Activated naive CD4-positive, alpha-beta T cell treated with anti-CD3 and anti-CD28 coated beads for 36 hours (primary cell): Measurements from ENCODE around the gene TMEM108. TPM values are rescaled to one million over a fixed set of nuclear protein-coding genes. Genes with fewer than 3 reads are reported as not detected.

Experiments
- CTCF ChIA-PET: fragments of 350-600 bp; sonication (Branson Sonifier 250); formaldehyde crosslinking; loops from one replicate; lab custom pipeline; 2021; ENCODE audit warnings: antibody characterized with exemption; lab: Charles Lee
- DNase-seq: peaks from one replicate; pipeline ENCODE4 v3.0.0-alpha.2; 2020
- H3K27ac Mint-ChIP-seq: one replicate; pipeline ENCODE4 v1.8.0; 2021; ENCODE audit warnings: mild to moderate bottlenecking, mixed read lengths
- H3K27me3 Mint-ChIP-seq: one replicate; pipeline ENCODE4 v1.8.0; 2021; ENCODE audit warnings: low read depth, mixed read lengths
- H3K36me3 Mint-ChIP-seq: one replicate; pipeline ENCODE4 v1.8.0; 2021; ENCODE audit warnings: low read depth, mixed read lengths
- H3K4me1 Mint-ChIP-seq: one replicate; pipeline ENCODE4 v1.8.0; 2021; ENCODE audit warnings: low read depth, mixed read lengths
- H3K4me3 Mint-ChIP-seq: one replicate; pipeline ENCODE4 v1.8.0; 2021; ENCODE audit warnings: mild to moderate bottlenecking, moderate library complexity, mixed read lengths
- H3K9me3 Mint-ChIP-seq: one replicate; pipeline ENCODE4 v1.8.0; 2021; ENCODE audit warnings: mixed read lengths
- intact Hi-C: fragments of 100-400 bp; cut with micrococcal nuclease; formaldehyde crosslinking; loops from one replicate; pipeline ENCODE4 v1.15.1; 2023
- total RNA-seq, 2 experiments: library from RNA; stranded (reverse); gene quantifications; one replicate each; pipeline ENCODE4 v1.2.3, GENCODE V29; 2021

Gene TMEM108
- total RNA-seq, 2 experiments from 2014 or later = not detected

DNA sequence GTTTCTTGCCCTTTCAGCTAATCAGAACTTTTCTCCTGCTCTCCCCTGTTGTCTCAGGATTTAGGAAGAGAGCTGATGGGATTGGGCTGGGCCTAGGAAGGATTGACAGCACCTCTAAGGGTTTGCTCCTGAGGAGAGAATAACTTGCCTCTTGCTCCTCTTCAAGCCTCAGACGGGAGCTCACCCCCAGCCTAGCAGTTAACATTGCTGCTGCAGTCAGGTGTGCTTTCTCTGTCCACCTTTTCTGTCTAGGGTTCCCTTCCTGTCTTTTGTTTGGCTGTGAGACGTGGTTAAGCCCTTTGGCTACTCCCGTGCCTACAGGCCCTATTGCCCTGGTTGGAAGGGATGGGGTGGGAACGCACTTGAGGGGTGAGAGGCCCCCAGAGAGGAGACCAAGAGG is 20.1 kb downstream of the TMEM108 start:
- Mint-ChIP-seq H3K36me3 (no peaks in the 10 kb centered on the region), H3K9me3 (no peaks in the 10 kb centered on the region), H3K27ac (no peak overlapping the region), H3K4me1 (no peaks in the 10 kb centered on the region), H3K27me3 (peaks cover 5% of the 10 kb centered on the region), H3K4me3 (no peak overlapping the region)
- intact Hi-C loops = no loop called here
- DNase-seq = no peak
- CTCF ChIA-PET = no interaction called here

DNA sequence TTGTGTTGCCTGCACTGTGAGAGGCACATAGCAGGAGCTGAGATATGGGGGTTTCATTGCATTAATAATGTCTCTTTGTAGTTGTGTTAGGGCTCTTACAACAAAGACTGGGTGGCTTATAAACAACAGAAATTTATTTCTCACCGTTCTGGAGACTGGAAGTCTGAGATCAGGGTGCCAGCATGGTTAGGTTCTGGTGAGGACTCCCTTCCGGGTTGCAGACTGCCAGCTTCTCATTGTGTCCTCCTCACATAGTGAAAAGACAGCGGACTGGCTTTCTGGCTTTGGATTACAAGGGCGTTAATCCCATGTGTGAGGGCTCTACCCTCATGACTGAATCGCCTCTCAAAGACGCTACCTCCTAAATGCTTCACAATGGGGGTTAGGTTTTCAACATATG is 20.6 kb downstream of the TMEM108 start:
- peaks cover 5% of the 10 kb centered on the region for H3K27me3 Mint-ChIP-seq
- no peaks in the 10 kb centered on the region for H3K4me1 Mint-ChIP-seq
- no peak overlapping the region for H3K27ac Mint-ChIP-seq
- H3K9me3 Mint-ChIP-seq = no peaks in the 10 kb centered on the region
- no peak for DNase-seq
- H3K4me3 Mint-ChIP-seq = no peak overlapping the region
- no peaks in the 10 kb centered on the region for H3K36me3 Mint-ChIP-seq
- intact Hi-C loops = no loop called here
- CTCF ChIA-PET = no interaction called here

GRCh38 chr3:133065193-133065961 is 27.2 kb downstream of the TMEM108 start:
- CTCF ChIA-PET = interaction anchor here (0.8 kb wide), 1 partner anchor 23 kb away, joined by 3 read pairs; no protein-coding TSS in a partner anchor

DNA sequence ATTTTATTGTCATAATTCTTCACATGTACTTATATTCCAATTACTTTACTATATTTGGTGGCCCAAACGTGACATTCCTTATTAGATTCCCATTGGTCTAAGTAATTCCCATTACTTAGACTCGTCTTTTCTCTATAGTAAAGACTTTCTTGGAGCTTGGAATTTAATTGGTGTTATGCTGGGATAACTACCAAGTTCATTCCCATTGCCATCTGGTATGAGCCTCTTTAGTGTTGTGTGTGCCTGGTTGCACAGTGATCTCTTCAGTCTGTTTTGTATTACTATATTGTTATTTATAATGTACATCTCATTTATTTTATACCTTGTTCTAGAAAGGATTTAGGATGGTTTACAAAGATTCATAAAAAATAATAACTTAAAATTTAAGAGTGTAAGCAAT is 27.8 kb downstream of the TMEM108 start:
- DNase-seq = no peak
- Mint-ChIP-seq H3K36me3 (no peaks in the 10 kb centered on the region), H3K27me3 (peaks cover 5% of the 10 kb centered on the region), H3K9me3 (no peaks in the 10 kb centered on the region), H3K27ac (no peak overlapping the region), H3K4me1 (no peaks in the 10 kb centered on the region), H3K4me3 (no peak overlapping the region)
- intact Hi-C loops = no loop called here
- CTCF ChIA-PET = interaction anchor here (0.8 kb wide), 1 partner anchor 24 kb away, joined by 3 read pairs; no protein-coding TSS in a partner anchor

More at GRCh38 chr3:133065193-133065961, 27.2 kb downstream of the TMEM108 start:
- H3K4me1 Mint-ChIP-seq = no peaks in the 10 kb centered on the region
- DNase-seq = no peak
- H3K27me3 Mint-ChIP-seq = peaks cover 5% of the 10 kb centered on the region
- H3K4me3 Mint-ChIP-seq = no peak overlapping the region
- H3K27ac Mint-ChIP-seq = no peak overlapping the region
- intact Hi-C loops = no loop called here
- no peaks in the 10 kb centered on the region for H3K36me3 Mint-ChIP-seq
- no peaks in the 10 kb centered on the region for H3K9me3 Mint-ChIP-seq

DNA sequence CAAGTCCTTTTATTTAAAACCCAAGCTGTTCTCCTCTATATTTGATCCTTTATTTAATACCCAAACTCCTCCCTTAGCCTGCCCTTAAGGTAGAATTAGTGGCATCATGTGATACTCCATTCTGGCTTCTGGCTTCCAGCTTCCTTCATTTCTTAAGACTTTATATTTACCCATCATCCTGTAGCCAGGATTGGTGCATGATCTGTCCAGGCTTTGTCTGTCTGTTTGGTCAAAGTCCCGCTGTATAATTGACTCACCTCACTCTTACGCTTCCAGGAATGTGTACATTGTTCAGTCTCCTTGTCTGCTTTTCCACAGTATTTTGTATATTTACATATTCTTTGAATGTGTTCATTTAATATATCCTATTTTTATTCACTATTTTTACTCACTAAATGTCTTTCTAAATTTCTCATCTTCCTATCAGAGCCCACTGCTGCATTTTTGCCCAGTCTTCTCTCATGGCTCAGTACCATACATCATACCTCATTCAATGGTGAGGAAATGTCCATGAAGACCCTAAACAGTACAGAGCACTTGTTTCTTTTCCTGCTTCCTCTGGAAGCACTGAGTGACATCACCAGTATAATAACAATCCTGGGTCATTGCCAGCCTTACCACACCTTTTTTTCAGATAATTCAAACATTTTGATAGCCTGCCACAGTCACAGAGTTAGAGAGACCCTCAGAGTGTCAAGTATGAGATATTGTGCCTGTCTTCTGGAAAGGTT is 31.5 kb downstream of the TMEM108 start:
- intact Hi-C loops = no loop called here
- H3K27ac Mint-ChIP-seq = no peak overlapping the region
- no peaks in the 10 kb centered on the region for H3K27me3 Mint-ChIP-seq
- H3K36me3 Mint-ChIP-seq = no peaks in the 10 kb centered on the region
- H3K4me3 Mint-ChIP-seq = no peak overlapping the region
- CTCF ChIA-PET = no interaction called here
- no peaks in the 10 kb centered on the region for H3K9me3 Mint-ChIP-seq
- no peak for DNase-seq
- no peaks in the 10 kb centered on the region for H3K4me1 Mint-ChIP-seq

DNA sequence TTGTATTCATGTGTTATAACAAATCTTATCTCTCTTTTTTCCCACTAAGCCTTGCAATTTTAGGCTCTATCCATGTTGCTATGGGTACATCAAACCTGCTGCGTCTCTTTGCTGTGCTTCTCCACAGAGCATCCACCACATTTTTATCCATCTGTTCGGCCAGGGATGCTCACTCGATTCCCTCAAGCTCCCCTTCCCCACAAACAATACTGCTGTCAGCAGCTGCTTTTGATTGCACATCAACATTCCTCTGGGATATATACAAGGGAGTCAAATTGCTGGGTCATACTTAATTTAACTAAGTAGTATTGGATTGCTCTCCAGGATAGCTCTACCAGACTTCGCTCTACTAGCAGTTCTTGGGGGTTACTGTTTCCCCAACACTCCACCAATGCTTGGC is 36.8 kb downstream of the TMEM108 start:
- no peak overlapping the region for H3K27ac Mint-ChIP-seq
- H3K27me3 Mint-ChIP-seq = peaks cover 7% of the 10 kb centered on the region
- intact Hi-C loops = no loop called here
- H3K4me1 Mint-ChIP-seq = no peaks in the 10 kb centered on the region
- CTCF ChIA-PET = no interaction called here
- H3K36me3 Mint-ChIP-seq = no peaks in the 10 kb centered on the region
- no peaks in the 10 kb centered on the region for H3K9me3 Mint-ChIP-seq
- DNase-seq = no peak
- H3K4me3 Mint-ChIP-seq = no peak overlapping the region

GRCh38 chr3:133077688-133078087 is 39.5 kb downstream of the TMEM108 start:
- Mint-ChIP-seq H3K27me3 (peaks cover 10% of the 10 kb centered on the region), H3K4me1 (no peaks in the 10 kb centered on the region)
- CTCF ChIA-PET = no interaction called here

DNA sequence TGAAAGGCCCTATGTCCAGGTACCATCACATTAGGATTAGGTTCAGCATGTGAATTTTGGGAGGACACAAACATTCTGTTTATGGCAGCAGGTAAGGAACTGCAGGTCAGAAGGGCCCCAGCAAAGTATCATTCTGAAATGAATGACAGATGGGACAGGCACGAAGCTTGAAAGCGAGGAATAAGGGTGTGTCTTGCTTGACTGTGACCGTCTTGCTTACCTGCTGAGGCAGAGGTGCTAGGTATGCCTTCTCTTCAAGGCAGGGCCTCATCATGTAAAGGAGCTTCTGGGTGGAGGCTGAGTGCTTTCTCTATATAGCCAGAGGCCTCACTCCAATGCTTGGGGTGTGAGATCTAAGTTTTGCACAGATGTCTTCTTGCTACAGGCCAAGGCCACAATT is 41.4 kb downstream of the TMEM108 start:
- CTCF ChIA-PET = no interaction called here
- Mint-ChIP-seq H3K9me3 (no peaks in the 10 kb centered on the region), H3K27ac (no peak overlapping the region), H3K27me3 (peaks cover 14% of the 10 kb centered on the region), H3K4me1 (no peaks in the 10 kb centered on the region), H3K4me3 (no peak overlapping the region), H3K36me3 (no peaks in the 10 kb centered on the region)
- intact Hi-C loops = no loop called here
- no peak for DNase-seq

More at GRCh38 chr3:133077688-133078087, 39.5 kb downstream of the TMEM108 start:
- Mint-ChIP-seq H3K36me3 (no peaks in the 10 kb centered on the region), H3K9me3 (no peaks in the 10 kb centered on the region), H3K27ac (no peak overlapping the region), H3K4me3 (no peak overlapping the region)
- no peak for DNase-seq
- intact Hi-C loops = no loop called here

- Mint-ChIP-seq H3K36me3 (no peaks in the 10 kb centered on the region), H3K4me3 (no peak overlapping the region), H3K9me3 (no peaks in the 10 kb centered on the region), H3K27me3 (peaks cover 12% of the 10 kb centered on the region), H3K27ac (no peak overlapping the region), H3K4me1 (no peaks in the 10 kb centered on the region)
- DNase-seq = no peak
- intact Hi-C loops = no loop called here
- CTCF ChIA-PET = no interaction called here
Observed at GRCh38 chr3:133081016-133081415, 42.8 kb downstream of the TMEM108 start.

DNA sequence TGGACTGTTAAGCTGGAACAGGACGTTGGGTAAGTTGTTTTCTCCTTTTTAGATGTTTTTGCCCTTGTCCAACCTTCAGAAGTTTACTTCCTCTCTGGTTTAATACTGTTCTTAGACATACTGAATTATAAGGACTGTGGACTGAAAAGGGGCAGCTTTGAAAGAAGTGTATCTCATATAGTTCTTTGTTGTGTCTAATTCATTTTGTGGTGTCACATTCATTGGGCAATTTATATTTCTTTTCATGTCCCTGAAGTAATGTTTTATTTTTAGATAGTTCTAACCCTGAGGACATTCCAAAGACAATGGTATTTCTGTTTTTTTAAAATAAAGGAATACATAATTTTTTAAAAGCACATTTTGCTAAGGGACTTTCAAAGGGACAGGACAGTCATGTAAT is 45.2 kb downstream of the TMEM108 start:
- Mint-ChIP-seq H3K36me3 (no peaks in the 10 kb centered on the region), H3K27ac (no peak overlapping the region), H3K4me1 (no peaks in the 10 kb centered on the region), H3K9me3 (no peaks in the 10 kb centered on the region), H3K27me3 (peaks cover 7% of the 10 kb centered on the region), H3K4me3 (no peak overlapping the region)
- no peak for DNase-seq
- CTCF ChIA-PET = no interaction called here
- intact Hi-C loops = no loop called here

DNA sequence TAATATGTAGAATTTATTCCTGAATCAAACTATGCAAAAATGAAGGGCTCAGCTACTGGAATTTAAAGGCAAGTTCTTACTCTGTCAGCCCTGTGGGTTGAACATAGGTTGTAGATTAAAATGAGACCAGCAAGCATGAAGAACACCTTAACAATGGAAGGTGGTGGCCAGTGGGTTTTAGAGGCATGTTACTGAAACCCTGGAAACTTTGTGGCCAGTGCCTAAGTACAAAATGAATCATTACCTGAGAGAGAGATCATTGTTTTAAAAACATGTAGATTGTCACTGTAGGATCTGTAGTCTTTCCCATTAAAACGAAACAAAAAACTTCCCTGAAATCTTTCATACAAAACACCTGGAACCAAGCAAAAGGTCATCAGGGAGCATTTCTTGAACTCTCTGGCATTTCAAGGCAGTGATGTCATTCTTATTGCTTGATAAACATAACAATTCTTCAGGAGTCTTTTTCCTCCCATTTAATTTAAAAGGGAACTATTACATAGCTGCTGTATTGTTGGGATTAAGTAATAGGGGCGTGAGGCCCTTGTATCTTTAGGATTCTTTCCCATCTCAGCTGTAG is 51.8 kb downstream of the TMEM108 start:
- no peak overlapping the region for H3K4me3 Mint-ChIP-seq
- H3K36me3 Mint-ChIP-seq = no peaks in the 10 kb centered on the region
- CTCF ChIA-PET = no interaction called here
- no peaks in the 10 kb centered on the region for H3K9me3 Mint-ChIP-seq
- no peaks in the 10 kb centered on the region for H3K4me1 Mint-ChIP-seq
- no peak overlapping the region for H3K27ac Mint-ChIP-seq
- no peak for DNase-seq
- H3K27me3 Mint-ChIP-seq = peaks cover 2% of the 10 kb centered on the region
- intact Hi-C loops = no loop called here

DNA sequence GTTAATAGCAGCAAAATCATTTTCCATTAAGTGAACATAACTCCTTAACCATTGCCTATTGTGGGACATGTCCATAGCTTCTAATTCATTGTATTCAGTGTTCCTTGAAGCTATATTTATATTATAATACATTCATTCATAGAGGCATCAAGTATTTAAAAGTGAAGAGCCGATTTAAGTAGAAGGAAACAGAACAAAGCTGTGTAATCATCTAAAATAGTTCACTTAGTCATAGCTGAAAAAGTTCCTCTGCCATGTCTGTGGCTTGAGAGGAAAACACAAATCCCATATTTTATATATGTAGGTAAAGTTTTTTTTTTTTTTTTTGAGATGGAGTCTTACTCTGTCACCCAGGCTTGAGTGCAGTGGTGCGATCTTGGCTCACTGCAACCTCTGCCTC is 54.5 kb downstream of the TMEM108 start:
- Mint-ChIP-seq H3K4me3 (no peak overlapping the region), H3K9me3 (no peaks in the 10 kb centered on the region), H3K36me3 (no peaks in the 10 kb centered on the region), H3K27ac (no peak overlapping the region), H3K4me1 (no peaks in the 10 kb centered on the region), H3K27me3 (peaks cover 2% of the 10 kb centered on the region)
- intact Hi-C loops = no loop called here
- CTCF ChIA-PET = no interaction called here
- DNase-seq = no peak
